Retinal pigment epithelial cell (primary cell): ENCODE data around the gene FNDC3B.

Source experiments
- DNase-seq: peaks from one replicate; pipeline ENCODE4 v3.0.0-alpha.2; 2010; ENCODE audit warnings: low read depth
- H3K4me3 ChIP-seq: 2 replicates; pipeline ENCODE4 v1.5.1; 2011; ENCODE audit warnings: mild to moderate bottlenecking, low read length, control low read depth, moderate library complexity
- TF ChIP-seq, protein P1 (sequence below): conservative IDR thresholded peaks from 2 replicates; pipeline ENCODE4 v1.5.1; 2011; ENCODE audit warnings: low read depth, low read length, control low read depth, inconsistent platforms

FNDC3B gene

DNA sequence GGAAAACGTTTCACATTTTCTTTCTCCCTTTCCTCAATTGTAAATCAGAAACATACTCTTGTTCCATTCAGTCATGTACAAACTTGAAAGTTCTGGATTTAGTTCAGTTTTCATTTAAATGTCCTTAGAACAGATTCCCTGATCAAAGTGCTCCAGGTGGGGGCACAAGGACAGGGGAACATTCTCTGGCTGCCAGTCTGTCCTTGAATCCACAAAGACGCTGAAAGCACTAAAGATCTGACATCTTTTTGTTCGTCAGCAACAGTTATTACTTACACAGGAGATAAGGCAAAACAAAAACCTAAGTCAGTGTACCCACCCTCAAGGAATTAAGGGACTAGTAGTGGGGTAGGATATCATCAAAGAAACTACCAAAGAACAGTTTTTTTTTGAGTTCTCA lies 269.7 kb downstream of the FNDC3B start:
- no peak overlapping the region for H3K4me3 ChIP-seq
- TF ChIP-seq, protein P1, sequence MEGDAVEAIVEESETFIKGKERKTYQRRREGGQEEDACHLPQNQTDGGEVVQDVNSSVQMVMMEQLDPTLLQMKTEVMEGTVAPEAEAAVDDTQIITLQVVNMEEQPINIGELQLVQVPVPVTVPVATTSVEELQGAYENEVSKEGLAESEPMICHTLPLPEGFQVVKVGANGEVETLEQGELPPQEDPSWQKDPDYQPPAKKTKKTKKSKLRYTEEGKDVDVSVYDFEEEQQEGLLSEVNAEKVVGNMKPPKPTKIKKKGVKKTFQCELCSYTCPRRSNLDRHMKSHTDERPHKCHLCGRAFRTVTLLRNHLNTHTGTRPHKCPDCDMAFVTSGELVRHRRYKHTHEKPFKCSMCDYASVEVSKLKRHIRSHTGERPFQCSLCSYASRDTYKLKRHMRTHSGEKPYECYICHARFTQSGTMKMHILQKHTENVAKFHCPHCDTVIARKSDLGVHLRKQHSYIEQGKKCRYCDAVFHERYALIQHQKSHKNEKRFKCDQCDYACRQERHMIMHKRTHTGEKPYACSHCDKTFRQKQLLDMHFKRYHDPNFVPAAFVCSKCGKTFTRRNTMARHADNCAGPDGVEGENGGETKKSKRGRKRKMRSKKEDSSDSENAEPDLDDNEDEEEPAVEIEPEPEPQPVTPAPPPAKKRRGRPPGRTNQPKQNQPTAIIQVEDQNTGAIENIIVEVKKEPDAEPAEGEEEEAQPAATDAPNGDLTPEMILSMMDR, result no peak
- DNase-seq, result no peak

DNA sequence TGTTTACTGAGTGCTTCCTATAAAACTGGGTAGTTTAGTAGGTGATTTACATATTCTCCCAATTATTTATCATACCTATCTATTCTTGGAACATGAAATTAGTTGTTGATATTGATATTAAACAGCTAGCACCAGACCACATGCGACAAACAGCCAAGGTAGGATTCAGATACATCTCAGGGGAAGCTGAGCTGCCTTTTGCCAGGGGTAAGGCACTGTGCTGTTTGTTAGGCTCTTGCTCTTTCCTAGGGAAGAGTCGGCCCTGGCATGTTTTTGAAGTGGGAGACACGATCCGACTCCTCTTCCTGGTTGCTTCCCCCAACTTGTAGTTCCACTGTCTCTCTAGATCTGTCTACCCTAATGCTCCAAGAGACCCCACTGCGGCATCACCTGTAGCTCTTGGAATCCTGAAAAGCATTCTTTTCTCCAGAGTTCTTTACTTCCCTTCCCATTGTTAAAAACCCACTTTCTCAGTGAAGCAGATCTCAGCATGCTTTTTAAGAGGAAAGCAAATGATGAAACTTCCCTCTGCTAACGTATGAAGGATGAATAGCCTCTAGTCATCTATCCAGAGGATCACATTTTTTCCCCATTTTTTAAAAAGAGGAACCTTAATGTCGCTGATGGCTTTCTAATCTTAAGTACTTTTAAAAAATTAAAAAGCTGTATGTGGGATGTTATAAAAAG lies 270.5 kb downstream of the FNDC3B start:
- TF ChIP-seq, protein P1, result no peak
- H3K4me3 ChIP-seq, result no peak overlapping the region
- DNase-seq, result no peak

DNA sequence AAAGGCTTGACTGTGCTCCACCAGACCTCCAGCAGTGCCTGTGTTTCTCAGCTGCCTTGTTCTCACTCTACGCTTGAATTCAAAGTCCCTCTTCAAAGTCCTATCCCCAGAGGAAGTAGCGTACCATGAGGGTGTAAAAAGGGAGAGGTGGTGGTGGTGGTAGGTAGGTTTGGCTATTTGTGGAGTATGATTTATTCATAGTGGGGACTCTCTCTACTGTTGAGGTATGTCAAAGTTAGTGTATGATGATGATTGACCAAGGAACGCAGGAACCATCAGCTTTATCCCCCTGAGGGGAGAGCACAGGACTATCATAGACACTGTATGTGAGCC lies 271.0 kb downstream of the FNDC3B start:
- DNase-seq, result no peak
- TF ChIP-seq, protein P1, result no peak
- no peak overlapping the region for H3K4me3 ChIP-seq

DNA sequence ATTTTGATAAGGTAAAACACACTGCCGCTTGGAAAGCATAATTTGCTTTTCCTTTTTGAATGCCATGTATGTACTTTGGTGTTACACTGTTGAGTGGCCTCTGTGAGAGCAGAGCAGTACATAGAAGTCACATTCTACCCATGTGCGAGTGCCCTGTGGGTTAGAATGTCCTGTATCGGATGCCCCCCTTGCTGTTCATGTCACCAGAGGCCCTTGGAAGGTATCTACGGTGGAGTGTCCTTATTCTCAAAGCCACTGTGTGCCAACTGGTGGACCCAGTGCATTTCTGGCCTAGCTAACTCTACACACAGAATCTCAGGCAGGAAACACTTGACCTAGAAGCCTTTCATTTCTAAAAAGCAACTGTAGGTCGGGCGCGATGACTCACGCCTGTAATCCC lies 271.8 kb downstream of the FNDC3B start:
- TF ChIP-seq, protein P1, result no peak
- no peak for DNase-seq
- no peak overlapping the region for H3K4me3 ChIP-seq

GRCh38 chr3:172312001-172312400 lies 272.6 kb downstream of the FNDC3B start:
- no peak overlapping the region for H3K4me3 ChIP-seq
- TF ChIP-seq, protein P1, result no peak
- DNase-seq, result no peak

GRCh38 chr3:172312711-172313110 lies 273.3 kb downstream of the FNDC3B start:
- TF ChIP-seq, protein P1, result no peak
- H3K4me3 ChIP-seq, result no peak overlapping the region
- DNase-seq, result no peak

DNA sequence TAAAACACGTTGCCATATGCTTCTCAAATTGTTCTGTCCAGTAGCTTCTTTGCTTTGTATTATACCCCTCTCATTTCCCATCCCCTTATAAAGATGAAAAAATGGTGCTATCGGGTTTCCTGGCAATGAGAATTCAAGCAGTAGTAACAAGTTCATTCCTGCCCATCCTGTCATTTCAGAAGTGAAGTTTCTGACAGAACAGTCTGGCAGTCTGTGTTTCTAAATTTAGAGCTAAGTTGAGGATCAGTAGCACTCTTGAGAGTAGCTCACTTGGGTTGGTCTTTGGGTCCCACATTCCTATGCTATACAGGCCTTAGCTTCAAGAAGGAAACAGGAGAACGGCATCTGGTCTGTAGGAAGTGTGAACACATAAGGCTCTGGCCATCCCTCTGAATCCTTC lies 274.3 kb downstream of the FNDC3B start:
- no peak overlapping the region for H3K4me3 ChIP-seq
- TF ChIP-seq, protein P1, result no peak
- DNase-seq, result no peak
